T-helper 2 cell treated with Interferon-gamma antibody and Interleukin-4, amounts not matched to agents 100 ng/mL and 5 ng/mL, for 36 hours (primary cell): ENCODE data around the gene CDC42SE2. TPM values are rescaled to one million over a fixed set of nuclear protein-coding genes. Genes with fewer than 3 reads are reported as not detected.
"Not testable (repeated sequence)": the region's sequence is repeated elsewhere in the genome, so short reads cannot be mapped to it uniquely, and the experiment has no call there.

Experiments used
- intact Hi-C: fragments of 100-400 bp; cut with micrococcal nuclease; formaldehyde crosslinking; loops from one replicate; pipeline ENCODE4 v1.15.1; 2023
- total RNA-seq: library from RNA; stranded (reverse); gene quantifications from 2 replicates; pipeline ENCODE4 v1.2.3, GENCODE V29; 2022

The CDC42SE2 gene
- total RNA-seq, 1 donor from 2014 or later: 152 TPM

DNA sequence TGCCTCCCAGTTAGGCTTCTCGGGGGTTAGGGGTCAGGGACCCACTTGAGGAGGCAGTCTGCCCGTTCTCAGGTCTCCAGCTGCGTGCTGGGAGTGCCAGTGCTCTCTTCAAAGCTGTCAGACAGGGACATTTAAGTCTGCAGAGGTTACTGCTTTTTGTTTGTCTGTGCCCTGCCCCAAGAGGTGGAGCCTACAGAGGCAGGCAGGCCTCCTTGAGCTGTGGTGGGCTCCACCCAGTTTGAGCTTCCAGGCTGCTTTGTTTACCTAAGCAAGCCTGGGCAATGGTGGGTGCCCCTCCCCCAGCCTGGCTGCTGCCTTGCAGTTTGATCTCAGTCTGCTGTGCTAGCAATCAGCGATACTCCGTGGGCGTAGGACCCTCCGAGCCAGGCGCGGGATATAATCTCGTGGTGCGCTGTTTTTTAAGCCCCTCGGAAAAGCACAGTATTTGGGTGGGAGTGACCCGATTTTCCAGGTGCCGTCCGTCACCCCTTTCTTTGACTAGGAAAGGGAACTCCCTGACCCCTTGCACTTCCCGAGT lies 48.5 kb downstream of the CDC42SE2 start:
- intact Hi-C loops: not testable (repeated sequence)

DNA sequence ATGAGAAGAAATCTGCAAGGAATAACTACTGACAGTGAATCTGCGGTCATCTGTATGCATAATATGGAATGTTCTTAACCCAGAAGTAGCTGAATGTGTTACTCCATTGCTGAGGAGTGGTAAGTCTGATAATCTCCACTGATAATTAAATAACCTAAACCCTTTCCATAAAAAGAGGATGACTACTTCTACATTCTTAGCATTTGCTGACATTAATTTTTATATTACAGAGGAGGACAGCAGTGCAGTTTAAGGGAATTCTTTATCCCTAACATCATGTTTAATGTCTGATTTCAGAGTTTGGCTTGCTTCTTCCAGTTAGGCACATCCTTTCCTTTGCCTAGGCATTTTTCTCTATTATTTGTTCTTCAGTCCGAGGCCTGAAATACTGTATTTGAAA lies 52.2 kb downstream of the CDC42SE2 start:
- intact Hi-C loops: no loop called here

DNA sequence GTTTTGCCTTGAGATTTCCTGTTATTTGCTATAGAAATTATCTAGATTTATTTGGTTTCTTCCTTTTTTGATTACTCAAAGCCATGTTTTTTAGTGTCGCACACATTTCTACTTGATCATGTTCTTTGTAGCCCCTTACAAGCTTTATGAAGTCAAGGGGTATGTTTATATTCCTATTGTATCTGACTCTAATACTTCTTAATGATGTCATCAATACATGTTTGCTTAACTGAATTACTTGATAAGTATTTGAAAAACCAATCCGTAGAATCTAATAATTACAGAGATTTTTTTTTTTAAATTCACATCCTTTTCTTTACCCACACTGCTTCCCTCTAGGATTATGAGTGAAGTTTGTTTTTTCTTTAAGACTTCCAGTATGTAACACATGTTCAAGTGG lies 53.0 kb downstream of the CDC42SE2 start:
- intact Hi-C loops: no loop called here

- intact Hi-C loops: no loop called here
Observed at GRCh38 chr5:131318455-131318854, 54.6 kb downstream of the CDC42SE2 start.

- intact Hi-C loops: loop anchor here (5.0 kb wide), 1 partner anchor 34 kb away; no protein-coding TSS in a partner anchor
Observed at GRCh38 chr5:131321066-131321465, 57.2 kb downstream of the CDC42SE2 start.

- intact Hi-C loops: loop anchor here (5.0 kb wide), 1 partner anchor 36 kb away; no protein-coding TSS in a partner anchor
Observed at GRCh38 chr5:131322926-131323325, 59.1 kb downstream of the CDC42SE2 start.

DNA sequence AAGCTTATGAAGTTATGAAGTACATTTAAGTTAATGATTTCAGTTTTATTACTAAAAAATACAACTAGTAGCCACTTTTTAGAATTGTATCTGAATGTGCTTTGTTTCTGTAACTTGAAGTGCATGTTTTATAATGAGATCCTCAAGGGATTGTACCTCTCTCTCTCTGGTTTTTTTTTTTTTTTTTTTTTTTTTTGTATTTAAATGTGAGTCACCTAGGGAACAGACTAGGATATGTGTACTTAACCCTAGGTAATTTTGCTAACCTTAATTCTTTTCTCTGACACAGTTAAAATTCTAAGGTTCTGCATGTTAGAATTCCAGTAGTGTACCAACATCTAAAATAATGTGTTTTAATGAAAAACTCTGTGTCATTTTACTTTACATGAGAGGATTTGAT lies 59.5 kb downstream of the CDC42SE2 start:
- intact Hi-C loops: loop anchor here (5.0 kb wide), 1 partner anchor 36 kb away; no protein-coding TSS in a partner anchor

DNA sequence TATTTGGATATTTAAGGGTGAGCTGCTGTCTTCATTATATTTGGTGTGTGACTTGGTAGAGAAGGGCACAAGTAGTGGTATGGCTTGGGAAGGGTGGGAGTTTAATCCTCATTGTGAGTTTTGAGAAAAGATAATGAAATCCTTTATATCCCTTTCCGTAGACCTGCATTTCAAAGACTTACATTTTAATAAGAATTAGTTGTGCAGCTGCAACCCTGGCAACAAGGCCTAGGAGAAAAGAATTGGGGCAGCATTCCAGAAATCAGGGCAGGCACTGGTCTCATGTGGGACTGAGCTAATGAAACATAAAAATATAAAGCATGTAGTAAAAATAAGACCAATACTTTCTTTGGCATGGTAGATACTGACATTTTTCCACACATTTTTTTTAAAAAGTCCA lies 60.5 kb downstream of the CDC42SE2 start:
- intact Hi-C loops: loop anchor here (5.0 kb wide), 1 partner anchor 37 kb away; no protein-coding TSS in a partner anchor

DNA sequence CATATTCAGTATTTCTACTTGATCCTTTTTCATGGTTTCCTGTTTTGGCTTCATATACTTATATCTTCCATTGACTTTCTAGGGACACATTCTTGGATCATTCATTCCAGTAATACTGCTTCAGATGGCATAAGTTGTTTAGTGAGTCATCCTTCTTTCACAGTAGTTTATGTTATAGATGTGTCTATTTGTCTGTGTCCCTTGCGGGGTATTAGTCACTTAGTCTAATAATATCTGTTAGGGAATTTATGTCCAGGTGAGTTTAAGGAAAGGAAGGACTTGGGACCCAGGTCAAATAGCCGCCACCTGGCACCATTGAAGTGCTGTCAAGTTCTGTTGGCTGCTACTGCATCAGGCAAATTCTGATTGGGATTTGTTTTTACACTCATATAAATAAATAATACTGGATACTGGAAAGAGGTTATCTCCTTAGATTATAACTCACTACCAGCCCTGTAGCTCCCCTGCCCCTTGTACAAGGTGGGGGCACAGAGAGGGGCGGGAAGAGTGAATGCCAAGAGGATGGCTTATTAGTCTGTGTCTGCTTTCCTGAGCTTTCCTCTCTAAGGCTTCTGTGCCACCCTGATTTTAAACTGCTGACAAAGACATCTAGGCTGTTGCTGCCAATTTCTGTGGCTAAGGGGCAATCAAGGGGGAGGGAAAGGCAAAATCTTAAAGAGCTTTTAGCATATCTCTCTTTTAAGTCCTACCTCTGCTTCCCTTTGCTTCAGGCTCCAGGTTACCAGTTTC lies 64.9 kb downstream of the CDC42SE2 start:
- intact Hi-C loops: no loop called here

GRCh38 chr5:131329286-131329560 lies 65.4 kb downstream of the CDC42SE2 start:
- intact Hi-C loops: no loop called here

- intact Hi-C loops: no loop called here
Observed at GRCh38 chr5:131330031-131330430, 66.2 kb downstream of the CDC42SE2 start.

DNA sequence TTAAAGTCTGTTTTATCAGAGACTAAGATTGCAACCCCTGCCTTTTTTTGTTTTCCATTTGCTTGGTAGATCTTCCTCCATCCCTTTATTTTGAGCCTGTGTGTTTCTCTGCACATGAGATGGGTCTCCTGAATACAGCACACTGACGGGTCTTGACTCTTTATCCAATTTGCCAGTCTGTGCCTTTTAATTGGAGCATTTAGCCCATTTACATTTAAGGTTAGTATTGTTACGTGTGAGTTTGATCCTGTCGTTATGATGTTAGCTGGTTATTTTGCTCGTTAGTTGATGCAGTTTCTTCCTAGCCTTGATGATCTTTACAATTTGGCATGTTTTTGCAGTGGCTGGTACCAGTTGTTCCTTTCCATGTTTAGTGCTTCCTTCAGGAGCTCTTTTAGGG lies 71.9 kb downstream of the CDC42SE2 start:
- intact Hi-C loops: not testable (repeated sequence)

DNA sequence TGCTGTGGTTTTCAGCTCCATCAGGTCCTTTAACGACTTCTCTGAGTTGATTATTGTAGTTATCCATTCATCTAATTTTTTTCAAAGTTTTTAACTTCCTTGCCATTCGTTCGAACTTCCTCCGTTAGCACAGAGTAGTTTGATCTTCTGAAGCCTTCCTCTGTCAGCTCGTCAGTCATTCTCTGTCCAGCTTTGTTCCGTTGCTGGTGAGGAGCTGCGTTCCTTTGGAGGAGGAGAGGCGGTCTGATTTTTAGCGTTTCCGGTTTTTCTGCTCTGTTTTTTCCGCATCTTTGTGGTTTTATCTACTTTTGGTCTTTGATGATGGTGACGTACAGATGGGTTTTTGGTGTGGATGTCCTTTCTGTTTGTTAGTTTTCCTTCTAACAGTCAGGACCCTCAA lies 72.9 kb downstream of the CDC42SE2 start:
- intact Hi-C loops: not testable (repeated sequence)

GRCh38 chr5:131337240-131338050 lies 73.6 kb downstream of the CDC42SE2 start:
- intact Hi-C loops: not testable (repeated sequence)

- intact Hi-C loops: no loop called here
Observed at GRCh38 chr5:131338051-131338453, 74.2 kb downstream of the CDC42SE2 start.

GRCh38 chr5:131344288-131344687 lies 80.4 kb downstream of the CDC42SE2 start:
- intact Hi-C loops: not testable (repeated sequence)

DNA sequence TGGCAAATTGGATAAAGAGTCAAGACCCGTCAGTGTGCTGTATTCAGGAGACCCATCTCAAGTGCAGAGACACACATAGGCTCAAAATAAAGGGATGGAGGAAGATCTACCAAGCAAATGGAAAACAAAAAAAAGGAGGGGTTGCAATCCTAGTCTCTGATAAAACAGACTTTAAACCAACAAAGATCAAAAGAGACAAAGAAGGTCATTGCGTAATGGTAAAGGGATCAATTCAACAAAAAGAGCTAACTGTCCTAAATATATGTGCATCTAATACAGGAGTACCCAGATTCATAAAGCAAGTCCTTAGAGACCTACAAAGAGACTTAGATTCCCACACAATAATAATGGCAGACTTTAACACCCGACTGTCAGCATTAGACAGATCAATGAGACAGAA lies 82.4 kb downstream of the CDC42SE2 start:
- intact Hi-C loops: not testable (repeated sequence)

GRCh38 chr5:131353991-131354390 lies 90.1 kb downstream of the CDC42SE2 start:
- intact Hi-C loops: no loop called here

DNA sequence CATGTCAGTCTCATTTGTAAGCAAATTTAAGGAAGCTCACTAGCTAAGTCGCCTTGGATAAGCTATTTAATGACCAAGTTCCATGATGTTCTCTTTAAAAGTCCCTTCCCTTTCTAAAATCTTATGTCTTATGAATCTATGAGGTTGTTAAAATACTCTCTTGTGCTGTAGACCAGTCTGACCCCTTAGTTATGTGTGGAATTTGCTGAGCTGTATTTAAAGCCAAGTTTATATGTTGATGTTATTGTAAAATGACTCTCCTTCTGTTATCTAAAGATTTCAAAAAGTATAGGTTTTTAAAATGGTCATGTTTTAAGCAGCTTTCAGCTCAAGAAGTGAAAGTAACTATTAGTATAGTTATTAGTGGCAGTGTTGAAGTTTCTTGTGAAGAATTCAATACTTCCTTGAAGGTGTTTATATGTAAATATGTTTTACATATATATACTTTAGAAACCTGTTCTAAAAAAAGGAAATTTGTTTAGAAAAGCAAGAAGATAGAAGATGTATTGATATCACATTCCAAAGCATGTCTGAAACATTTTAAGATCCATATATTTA lies 92.2 kb downstream of the CDC42SE2 start:
- intact Hi-C loops: loop anchor here (2.0 kb wide), 1 partner anchor 67 kb away; no protein-coding TSS in a partner anchor

DNA sequence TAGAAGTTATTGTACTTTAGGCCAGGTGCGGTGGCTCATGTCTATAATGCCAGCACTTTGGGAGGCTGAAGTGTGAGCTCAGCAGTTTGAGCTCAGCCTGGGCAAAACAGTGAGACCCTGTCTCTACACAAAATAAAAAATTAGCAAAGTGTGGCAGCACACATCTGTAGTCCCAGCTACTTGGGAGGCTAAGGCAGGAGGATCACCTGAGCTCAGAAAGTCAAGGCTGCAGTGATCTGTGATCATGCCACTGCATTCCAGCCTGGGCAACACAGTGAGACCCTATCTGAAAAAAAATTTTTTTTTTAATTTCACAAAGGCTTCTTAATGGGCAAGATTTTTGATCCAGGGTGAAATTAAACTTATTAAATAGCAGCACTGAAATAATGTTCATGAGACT lies 92.8 kb downstream of the CDC42SE2 start:
- intact Hi-C loops: loop anchor here (1.0 to 2.0 kb wide), 3 partner anchors 10 to 68 kb away; no protein-coding TSS in a partner anchor

DNA sequence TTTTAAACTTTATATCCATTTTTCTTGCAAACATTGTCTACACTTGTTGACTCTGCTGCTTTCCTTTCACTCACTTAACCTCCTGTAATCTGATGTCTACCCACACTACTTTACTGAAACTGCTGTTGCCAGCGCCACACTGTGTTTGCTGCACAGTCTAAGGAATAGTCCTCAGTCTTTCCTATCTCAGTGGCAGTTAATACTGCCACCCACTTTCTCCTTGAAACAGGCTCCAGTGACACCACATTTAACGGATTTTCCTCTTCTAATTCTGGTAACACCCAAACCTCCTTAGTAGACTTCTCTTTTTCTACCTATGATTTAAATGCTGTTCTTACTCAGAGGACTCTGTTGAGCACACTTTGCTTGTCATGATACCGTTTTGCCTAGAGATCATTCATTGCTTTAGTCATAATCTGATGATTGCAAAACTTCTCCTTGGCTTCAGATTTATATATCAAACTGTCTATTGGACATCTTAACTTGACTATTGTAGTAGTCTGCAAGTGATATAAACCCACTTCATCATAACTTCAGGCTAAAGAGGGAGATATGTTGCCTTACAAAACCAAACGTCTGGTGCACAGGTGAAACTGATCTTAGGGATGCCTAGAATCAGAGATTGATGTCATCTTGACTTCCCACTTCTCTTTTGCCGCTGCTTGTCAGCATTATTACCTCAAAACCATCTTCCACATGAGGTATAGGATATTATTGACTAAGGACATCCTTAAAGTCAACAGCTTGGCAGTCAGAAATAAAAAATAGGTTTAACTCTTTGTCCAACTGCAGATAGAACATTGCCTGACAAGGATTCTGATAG lies 94.1 kb downstream of the CDC42SE2 start:
- intact Hi-C loops: loop anchor here (1.0 to 2.0 kb wide), 3 partner anchors 8 to 69 kb away; no protein-coding TSS in a partner anchor
